Measurements from ENCODE around the gene FARP1.

Gene FARP1

DNA sequence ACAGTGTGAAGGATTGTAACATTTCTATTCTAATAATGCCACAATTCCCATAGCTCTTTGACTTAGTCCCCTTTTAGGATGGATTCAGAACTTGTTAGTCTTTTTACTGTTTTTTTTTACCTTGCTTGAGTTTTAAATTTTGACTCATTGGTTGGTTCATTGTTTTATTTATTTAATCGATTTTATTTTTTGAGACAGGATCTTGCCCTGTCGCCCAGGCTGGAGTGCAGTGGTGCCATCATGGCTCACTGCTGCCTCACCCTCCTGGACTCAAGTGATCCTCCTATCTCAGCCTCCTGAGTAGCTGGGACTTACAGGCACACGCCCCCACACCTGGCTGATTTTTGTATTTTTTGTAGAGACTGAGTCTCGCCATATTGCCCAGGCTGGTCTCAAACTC is 39.3 kb downstream of the FARP1 start:
- Histone ChIP-seq H3K4me1 (ENCODE audit: control insufficient read depth, low read length) (no peaks in the 10 kb centered on the region), H3K79me2 (ENCODE audit: control insufficient read depth, low read length) (no peaks in the 10 kb centered on the region), H4K20me1 (ENCODE audit: control insufficient read depth, insufficient read depth, low read depth, low read length) (no peaks in the 10 kb centered on the region), H3K27me3 (ENCODE audit: control insufficient read depth, low read length) (no peaks in the 10 kb centered on the region), H3K36me3 (ENCODE audit: control insufficient read depth, low read length) (no peaks in the 10 kb centered on the region), H3K4me2 (ENCODE audit: low read length) (no peak overlapping the region), H3K27ac (ENCODE audit: low read depth, low read length) (no peak overlapping the region), H3F3A (ENCODE audit: control insufficient read depth, insufficient read depth) (no peaks in the 10 kb centered on the region), H3K4me3 (ENCODE audit: low read length) (no peak overlapping the region), H3K9me3 (ENCODE audit: control insufficient read depth, insufficient read depth, low read length) (no peaks in the 10 kb centered on the region), H3K9me2 (replicated peaks; ENCODE audit: control insufficient read depth, low read length) (no peaks in the 10 kb centered on the region)
- TF ChIP-seq, protein P1, sequence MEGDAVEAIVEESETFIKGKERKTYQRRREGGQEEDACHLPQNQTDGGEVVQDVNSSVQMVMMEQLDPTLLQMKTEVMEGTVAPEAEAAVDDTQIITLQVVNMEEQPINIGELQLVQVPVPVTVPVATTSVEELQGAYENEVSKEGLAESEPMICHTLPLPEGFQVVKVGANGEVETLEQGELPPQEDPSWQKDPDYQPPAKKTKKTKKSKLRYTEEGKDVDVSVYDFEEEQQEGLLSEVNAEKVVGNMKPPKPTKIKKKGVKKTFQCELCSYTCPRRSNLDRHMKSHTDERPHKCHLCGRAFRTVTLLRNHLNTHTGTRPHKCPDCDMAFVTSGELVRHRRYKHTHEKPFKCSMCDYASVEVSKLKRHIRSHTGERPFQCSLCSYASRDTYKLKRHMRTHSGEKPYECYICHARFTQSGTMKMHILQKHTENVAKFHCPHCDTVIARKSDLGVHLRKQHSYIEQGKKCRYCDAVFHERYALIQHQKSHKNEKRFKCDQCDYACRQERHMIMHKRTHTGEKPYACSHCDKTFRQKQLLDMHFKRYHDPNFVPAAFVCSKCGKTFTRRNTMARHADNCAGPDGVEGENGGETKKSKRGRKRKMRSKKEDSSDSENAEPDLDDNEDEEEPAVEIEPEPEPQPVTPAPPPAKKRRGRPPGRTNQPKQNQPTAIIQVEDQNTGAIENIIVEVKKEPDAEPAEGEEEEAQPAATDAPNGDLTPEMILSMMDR (IDR thresholded peaks at IDR 0.05; ENCODE audit: low read depth, low read length, poor library complexity, severe bottlenecking), result no peak
- TF ChIP-seq EZH2phosphoT487 (IDR thresholded peaks at IDR 0.05; ENCODE audit: borderline replicate concordance, low read length), result no peak

DNA sequence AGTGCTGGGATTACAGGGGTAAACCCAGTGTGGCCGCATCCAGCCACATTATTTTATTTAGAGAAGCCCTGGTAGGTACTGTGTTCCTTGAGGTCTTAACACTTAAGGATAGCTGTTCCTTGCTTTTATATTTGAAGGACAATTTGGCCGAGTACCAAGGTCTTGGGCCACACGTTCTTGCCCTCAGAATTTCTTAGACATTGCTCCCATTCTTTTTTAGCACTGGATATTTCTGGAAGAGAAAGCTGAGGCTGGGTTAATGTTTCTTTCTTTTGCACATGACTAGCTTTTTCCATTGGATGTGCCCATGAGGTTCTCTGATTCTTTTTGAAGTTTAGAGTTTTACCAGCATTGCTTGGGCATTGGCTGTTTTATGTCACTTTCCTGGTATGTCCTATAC is 39.7 kb downstream of the FARP1 start:
- Histone ChIP-seq H3K4me1 (ENCODE audit: control insufficient read depth, low read length) (no peaks in the 10 kb centered on the region), H3K79me2 (ENCODE audit: control insufficient read depth, low read length) (no peaks in the 10 kb centered on the region), H3K9me3 (ENCODE audit: control insufficient read depth, insufficient read depth, low read length) (no peaks in the 10 kb centered on the region), H3F3A (ENCODE audit: control insufficient read depth, insufficient read depth) (no peaks in the 10 kb centered on the region), H3K9me2 (replicated peaks; ENCODE audit: control insufficient read depth, low read length) (no peaks in the 10 kb centered on the region), H3K4me3 (ENCODE audit: low read length) (no peak overlapping the region), H3K36me3 (ENCODE audit: control insufficient read depth, low read length) (no peaks in the 10 kb centered on the region), H3K27me3 (ENCODE audit: control insufficient read depth, low read length) (no peaks in the 10 kb centered on the region), H4K20me1 (ENCODE audit: control insufficient read depth, insufficient read depth, low read depth, low read length) (no peaks in the 10 kb centered on the region), H3K4me2 (ENCODE audit: low read length) (no peak overlapping the region), H3K27ac (ENCODE audit: low read depth, low read length) (no peak overlapping the region)
- TF ChIP-seq, protein P1 (IDR thresholded peaks at IDR 0.05; ENCODE audit: low read depth, low read length, poor library complexity, severe bottlenecking), result no peak
- no peak for TF ChIP-seq EZH2phosphoT487 (IDR thresholded peaks at IDR 0.05; ENCODE audit: borderline replicate concordance, low read length)

DNA sequence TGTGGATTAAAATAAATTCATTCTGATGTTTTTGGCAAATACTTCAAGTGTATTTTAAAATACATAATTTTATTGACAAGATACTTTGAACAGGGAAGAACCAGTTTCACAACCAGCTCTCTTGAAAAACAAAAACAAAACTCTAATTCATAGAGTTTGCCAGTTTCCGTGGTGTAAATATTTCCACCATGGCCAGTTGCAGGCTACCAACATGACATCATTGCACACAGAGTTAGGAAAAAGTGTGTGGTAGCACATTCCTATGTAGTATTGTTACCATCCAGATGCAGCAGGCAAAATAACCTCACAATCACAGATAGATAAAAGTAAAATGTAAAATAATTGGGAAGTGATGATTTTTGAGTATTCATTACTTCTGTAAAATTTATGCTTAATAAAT is 41.9 kb downstream of the FARP1 start:
- no peaks in the 10 kb centered on the region for H3K27me3 ChIP-seq (ENCODE audit: control insufficient read depth, low read length)
- H3K27ac ChIP-seq (ENCODE audit: low read depth, low read length), result no peak overlapping the region
- no peaks in the 10 kb centered on the region for H3F3A ChIP-seq (ENCODE audit: control insufficient read depth, insufficient read depth)
- no peaks in the 10 kb centered on the region for H3K79me2 ChIP-seq (ENCODE audit: control insufficient read depth, low read length)
- no peaks in the 10 kb centered on the region for H3K36me3 ChIP-seq (ENCODE audit: control insufficient read depth, low read length)
- no peaks in the 10 kb centered on the region for H3K9me2 ChIP-seq (replicated peaks; ENCODE audit: control insufficient read depth, low read length)
- no peaks in the 10 kb centered on the region for H3K4me1 ChIP-seq (ENCODE audit: control insufficient read depth, low read length)
- H4K20me1 ChIP-seq (ENCODE audit: control insufficient read depth, insufficient read depth, low read depth, low read length), result no peaks in the 10 kb centered on the region
- no peak for TF ChIP-seq EZH2phosphoT487 (IDR thresholded peaks at IDR 0.05; ENCODE audit: borderline replicate concordance, low read length)
- TF ChIP-seq, protein P1 (IDR thresholded peaks at IDR 0.05; ENCODE audit: low read depth, low read length, poor library complexity, severe bottlenecking), result no peak
- H3K9me3 ChIP-seq (ENCODE audit: control insufficient read depth, insufficient read depth, low read length), result no peaks in the 10 kb centered on the region
- H3K4me2 ChIP-seq (ENCODE audit: low read length), result no peak overlapping the region
- no peak overlapping the region for H3K4me3 ChIP-seq (ENCODE audit: low read length)

Data from DOHH2 (cell line).